ENCODE data around the gene MRPL14.
"Not testable (repeated sequence)": the region's sequence is repeated elsewhere in the genome, so short reads cannot be mapped to it uniquely, and the experiment has no call there.

The MRPL14 gene

DNA sequence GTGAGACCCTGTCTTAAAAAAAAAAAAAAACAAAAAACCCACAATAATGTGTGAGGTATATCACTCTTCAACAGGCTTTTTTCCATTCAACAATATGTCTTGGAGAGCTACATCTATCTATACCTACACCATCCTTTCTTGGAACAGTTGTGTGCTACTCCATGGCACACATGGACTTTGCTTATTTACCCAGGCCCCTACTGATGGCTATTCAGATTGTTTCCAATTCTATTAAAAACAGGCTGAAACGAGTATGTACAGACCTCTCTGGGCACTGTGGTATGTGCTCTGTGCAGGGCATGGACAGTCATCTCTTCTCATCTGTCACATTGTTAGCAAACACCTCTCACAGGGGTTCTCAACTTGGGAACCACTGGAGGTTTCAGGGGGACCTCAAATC, 28.1 kb downstream of the MRPL14 start:
- DNase-seq (ENCODE audit: low spot score) = no peak

DNA sequence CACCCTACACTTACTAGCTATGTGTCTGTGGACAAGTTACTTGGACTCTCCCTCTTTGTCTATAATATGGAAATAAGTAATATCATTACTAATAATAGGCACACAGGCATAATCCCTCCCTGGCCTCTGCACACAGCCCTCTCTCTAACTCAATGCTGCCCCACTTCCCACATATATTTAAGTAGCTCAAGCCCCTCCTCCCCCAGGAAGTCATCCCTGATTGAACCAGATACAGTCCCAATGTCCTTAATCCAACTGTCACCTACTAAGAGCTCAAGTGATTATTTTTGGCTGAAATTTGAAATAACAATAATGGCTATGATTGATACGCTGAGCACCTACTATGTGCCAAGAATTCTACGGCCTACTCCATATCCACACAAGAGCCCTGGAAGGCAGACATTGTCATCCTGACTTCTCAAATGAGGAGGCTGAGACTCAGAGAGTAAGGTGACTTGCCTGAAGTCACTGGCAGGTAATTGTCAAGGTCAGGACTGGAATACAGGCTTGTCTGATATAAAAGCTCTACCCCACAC, 29.4 kb downstream of the MRPL14 start:
- no peak for DNase-seq (ENCODE audit: low spot score)

DNA sequence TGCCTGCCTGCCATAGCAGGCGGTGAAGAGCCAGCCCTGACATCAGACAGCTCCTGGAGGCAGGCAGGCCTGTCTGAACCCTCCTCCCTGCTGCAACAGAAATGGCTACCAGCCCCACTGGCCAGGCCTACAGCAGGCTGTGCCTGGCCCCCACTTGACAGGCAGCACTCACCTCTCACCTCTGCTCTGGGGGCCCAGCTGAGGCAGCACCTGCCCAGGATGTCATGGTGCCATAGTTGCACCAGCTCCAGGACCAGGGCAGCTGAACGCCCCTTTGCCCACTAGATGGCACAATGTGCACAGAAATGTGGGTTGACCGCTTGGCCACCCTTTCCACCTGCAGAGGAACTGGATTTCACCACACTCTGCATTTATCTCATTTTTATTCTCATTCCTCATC, 30.6 kb downstream of the MRPL14 start:
- peak; percentile 68 for DNase-seq (ENCODE audit: low spot score)

DNA sequence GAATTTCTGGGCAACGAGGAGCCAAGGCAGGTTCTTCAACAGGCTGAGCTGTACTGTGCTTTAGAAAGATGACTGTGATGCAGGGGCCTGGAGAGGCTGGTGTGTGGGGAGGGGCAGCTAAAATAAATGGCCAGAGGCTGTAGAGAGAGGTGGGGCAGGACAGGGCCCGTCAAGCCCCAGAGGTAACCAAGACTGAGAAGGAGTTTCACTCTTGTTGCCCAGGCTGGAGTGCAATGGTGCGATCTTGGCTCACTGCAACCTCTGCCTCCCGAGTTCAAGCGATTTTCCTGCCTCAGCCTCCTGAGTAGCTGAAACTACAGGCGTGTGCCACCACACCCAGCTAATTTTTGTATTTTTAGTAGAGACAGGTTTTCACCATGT, 32.0 kb downstream of the MRPL14 start:
- not testable (repeated sequence) for DNase-seq (ENCODE audit: low spot score)

DNA sequence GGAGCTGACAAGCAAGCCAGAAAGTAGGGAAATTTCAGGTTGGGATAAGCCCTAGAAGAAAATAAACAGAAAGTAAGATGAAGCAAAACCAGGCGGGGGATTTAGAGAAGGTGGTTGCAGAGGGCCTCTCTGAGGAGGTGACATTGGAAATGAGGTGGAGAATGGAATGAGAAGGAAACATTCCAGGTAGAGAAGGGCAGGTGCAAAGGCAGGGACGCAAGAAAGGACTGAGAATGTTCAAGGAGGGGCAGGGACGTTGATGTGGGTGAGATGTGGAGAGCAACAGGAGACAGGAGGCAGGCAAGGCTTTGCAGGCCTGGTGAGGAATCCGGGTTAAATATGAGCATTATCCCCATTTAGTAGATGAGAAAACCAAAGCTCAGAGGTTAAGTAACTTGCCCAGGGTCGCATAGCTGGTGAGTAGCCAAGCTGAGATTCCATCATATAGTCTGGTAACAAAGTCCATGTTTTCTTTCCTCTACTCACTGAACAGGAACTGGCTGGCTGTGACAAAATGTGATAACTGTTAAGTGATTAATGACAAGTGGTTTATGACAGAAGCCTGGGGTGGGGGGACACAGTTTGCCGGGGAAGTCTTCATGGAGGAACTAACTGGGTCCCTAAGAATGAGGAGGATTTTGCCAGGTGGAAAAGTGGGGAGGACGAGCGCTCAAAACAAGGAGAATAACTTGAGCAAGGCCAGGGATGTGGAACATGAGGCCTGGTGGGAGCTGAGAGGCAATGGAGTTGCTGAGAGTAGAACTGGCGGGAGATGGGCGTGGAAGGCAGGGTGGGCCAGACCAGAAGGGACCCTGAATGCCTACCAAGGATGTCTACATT, 32.6 kb downstream of the MRPL14 start:
- no peak for DNase-seq (ENCODE audit: low spot score)

DNA sequence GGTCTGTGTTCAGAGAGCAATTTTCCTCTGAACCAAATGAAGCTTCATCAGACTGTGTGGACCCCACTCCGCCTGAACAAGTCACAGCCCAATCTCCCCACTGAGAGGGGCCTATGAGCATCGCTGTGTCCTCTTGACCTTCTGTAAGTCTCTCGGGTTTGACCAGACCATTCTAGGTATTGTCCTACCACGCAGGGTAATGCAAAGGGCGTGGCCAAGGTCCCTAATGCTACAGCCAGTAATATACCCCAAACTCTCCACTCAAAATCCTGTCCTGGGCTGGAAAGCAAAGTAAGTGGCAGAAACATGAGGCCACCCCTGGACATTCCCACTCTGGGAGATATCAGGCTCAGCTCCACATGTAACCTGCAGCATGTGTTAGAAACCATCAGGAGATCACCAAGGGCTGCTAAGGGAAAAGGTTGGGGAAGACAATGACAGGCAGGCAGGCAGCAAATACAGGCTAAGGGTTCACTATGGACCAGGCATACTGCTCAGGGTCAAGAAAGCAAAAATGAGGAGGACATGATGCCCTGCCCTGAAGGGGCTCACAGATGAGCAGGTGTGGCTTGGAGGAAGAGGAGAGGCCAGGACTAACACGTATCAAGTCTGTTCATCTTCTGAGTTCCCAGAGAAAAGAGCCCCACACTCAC, 33.4 kb downstream of the MRPL14 start:
- no peak for DNase-seq (ENCODE audit: low spot score)

DNA sequence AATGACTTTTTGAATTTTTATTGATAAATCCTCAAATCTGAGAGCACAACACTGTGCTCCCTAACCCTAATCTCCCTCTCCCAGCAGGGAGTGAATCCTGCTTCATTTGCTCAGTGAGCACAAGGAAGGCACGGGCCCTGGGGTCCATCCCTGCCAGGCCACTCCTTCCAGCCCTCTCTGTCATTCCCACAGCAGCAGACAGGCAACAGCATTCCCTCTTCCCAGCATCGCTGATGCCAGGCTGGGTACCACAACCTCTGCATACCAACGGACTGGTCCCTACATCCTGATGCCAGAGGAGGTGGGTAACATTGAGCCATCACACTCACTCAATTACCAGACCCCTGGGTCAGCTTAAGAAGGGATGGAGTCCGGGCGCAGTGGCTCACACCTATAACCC, 34.2 kb downstream of the MRPL14 start:
- no peak for DNase-seq (ENCODE audit: low spot score)

DNA sequence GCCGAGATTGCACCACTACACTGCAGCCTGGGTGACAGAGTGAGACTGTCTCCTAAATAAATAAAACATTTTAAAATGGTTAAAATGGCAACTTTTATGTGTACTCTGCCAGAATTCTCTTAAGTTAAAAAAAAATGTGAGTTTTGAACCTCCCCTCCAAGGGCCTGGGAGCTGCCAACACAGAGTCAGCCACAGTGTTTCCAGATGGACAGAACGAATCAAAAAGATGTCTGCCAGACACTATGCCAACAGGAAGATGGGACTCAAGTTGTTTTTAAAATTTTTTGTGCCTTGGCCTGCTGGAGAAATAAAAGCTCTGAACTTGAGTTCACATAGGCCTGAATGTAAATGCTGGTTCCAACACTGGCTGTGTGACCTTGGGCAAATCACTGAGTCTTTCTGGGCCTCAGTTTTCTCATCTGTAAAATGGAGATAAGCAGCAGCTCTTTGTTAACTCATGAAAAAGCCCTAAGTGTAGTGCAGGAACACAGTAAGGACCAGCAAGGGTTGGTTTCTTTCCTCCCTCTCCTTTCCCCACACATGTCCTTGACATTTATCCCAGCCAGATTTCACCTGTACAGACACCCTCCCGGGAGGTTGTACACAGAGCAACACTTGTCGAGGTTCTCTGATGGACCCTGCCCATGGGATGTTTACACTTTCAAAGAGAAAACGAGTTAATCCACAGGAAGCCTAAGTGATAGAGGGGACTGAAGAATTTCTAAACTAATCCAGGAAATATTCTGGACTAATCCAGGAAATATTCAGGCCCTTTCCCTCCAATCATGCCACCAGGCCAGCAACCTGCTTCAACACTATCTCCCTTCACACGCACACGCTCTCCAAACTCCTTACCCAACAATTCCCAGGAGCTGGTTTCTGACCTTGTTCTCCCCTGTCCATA, 35.0 kb downstream of the MRPL14 start:
- DNase-seq (ENCODE audit: low spot score) = no peak

DNA sequence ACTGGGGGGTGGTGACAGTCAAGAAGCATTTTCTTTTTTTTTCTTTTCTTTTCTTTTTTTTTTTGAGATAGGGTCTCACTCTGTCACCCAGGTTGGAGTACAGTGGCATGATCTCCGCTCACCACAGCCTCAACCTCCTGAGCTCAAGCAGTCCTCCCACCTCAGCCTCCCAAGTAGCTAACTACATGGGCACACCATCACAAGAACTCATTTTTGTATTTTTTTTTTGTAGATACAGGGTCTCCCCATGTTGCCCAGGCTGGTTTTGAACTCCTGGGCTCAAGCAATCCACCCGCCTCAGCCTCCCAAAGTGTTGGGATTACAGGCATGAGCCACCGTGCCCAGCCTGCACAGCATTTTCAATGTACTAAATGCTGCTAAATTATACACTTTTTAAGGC, 35.9 kb downstream of the MRPL14 start:
- not testable (repeated sequence) for DNase-seq (ENCODE audit: low spot score)

DNA sequence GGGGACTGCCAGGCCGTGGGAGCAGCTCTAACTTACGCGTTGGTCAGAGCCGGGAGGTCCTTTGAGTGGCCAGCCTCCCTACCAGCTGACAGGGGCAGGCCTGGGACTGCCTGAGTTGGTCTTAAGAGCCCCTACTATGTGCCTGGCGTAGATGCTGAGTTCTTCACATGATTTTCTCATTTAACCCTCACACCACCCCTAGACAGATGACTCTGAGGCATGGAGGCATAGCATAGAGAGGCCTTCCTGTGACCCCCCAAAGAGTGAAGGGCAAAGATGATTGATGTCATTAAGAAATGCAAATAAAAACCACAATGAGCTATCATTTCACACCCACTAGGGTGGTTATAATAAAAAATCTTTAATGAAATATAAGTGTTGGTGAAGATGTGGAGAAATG, 36.8 kb downstream of the MRPL14 start:
- no peak for DNase-seq (ENCODE audit: low spot score)

DNA sequence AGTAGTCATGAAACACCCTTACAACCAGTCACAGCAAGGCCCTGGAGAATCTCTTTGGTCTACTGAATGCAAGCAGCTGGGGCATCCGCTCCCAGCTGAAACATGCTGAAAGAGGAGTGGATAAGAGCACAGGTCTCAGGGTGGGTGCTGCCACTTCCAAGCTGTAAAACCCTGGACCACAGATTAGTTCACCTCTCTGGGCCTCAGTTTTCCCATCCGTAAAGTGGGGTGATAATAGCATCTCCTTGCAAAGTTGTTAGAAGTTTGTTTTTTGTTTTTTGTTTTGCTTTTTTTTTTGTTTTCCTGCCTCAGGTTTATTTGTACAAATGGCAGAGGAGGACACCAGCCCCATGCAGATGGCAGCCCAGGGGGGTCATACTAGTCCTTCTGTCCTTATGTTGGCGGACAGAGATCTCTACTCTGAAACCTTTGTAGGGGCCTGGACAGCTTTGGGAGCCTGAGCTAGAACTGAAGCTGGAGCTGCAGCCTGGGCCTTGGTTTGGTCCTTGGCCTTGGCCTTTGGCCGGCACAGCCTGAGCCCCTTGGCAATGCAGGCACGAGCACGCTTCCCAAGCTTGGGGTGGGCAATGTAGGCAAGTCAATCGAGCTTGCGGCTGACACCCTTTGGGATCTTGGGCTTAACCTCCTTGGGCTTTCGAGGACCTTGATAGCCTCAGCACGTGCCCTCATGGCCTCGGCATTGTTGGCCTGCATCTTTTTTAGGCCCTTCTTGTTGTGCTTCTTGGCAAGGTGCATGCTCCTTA, 38.2 kb downstream of the MRPL14 start:
- no peak for DNase-seq (ENCODE audit: low spot score)

DNA sequence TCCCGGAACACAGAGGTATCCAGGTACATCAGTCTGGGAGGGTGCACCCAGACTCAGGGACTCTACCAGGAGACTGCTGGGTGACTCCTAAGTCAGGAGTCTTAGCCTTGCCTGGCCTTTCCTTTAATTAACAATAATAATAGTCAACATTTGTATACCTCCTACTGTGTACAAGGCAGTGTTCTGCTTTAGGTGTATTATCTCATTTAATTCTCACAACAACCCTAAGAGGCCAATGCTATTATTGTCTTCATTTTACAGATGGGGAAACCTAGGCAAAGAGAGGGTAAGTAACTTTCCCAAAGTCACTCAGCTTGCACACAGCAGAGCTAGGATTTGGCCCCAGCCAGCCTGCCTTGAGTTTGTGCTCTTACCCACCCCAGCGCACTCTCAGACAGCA, 39.6 kb downstream of the MRPL14 start:
- DNase-seq (ENCODE audit: low spot score) = no peak

DNA sequence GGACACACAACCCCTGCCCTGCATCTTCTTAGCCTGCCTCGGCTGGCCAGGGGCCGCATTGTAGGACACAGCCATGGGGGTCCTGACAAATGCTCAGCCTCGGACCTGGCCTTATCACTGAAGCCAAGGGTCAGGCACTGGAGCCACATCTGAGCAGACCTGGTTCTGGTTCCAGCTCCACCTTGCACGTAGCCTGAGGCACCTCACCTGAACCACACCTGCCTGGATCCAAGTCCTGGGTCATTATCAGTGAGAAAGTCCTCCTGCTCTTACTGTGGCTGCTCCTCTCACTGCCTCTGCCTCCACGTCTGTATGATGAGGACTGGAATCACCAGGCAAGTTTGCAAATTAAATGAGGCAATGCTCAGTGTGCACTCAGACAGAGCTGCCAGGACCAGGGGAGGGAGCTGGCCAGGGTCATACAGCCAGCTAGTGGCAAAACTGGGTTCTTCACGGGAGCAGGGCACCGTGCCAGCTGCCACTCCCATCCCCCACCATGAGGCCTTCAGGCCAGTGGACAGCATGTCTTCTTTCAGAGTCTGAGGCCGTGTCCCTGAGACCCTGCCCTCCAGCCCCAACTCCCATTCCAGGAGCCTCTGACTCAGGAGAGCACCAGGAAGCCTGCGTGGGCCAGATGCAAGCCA, 40.2 kb downstream of the MRPL14 start:
- DNase-seq (ENCODE audit: low spot score) = no peak

DNA sequence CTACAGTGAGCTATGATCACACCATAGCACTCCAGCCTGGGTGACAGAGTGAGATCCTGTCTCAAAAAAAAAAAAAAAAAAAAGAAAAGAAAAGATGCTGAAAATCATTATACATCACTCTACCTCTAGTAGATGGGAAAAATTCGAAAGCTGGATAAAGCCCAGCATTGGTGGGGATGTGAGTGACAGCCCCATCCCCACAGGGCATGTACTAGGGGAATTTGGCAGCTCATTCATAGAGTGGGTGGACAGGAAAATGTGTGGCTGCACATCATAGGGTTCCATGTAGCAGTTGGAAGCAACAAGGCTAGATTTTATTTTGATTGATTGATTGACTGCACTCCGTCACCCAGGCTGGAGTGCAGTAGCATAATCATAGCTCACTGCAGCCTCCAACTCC, 42.0 kb downstream of the MRPL14 start:
- no peak for DNase-seq (ENCODE audit: low spot score)

DNA sequence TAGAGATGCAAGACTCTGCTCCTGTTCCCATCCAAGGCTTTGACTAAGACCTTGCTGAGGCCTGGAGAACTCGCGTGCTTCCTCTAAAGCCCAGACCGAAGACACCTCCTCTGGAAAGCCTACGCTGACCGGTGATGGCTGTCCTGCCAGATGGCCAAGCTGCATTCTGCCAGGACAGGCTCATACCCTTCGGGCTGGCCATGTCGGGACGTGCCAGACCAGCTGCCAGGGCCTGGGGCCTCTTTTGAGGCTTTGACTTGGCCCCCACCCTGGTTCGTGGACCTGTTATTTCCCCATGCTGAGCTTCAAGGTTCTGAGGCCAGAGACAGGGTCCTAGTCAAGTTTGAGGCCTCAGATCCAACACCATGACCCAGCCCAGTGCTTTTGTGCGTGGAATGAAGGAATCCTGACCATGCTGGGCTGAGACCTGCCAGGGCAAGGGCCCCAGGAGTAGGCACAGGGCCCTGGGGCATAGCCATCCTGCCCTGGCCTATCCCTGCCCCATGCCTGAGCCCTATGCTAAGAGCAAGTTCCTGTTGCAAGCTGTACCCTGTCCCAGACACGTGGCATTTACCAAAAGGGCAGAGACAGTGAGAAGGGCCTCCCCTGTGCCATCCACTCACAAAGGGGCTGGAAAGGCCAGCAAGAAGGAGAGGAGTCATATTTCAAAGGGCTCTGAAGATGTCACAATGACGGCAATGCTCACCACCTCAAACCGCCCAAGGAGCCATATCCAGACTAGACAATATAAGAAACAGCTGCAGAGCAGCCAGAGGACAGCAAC, 42.8 kb downstream of the MRPL14 start:
- peak; percentile 61 for DNase-seq (ENCODE audit: low spot score)

DNA sequence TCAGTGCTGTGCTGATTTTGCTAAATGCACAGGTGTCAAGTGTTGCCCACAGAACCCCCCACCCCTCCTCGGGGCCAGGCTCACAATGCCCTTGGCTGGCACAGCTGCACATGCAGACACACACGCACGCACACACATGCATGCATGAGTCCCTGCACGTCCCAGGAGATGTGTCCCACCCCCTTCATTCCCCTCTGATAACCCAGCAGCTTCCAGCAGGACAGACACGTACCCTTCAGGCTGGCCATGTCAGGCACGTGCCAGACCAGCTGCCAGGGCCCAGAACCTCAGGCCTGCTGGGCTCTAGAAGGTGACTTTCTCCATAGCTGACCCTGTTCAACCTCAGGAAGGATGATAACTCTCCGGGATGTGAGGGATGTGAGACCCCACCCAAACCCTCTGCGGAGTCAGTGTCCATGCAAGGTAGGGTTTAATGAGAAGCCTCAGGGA, 44.4 kb downstream of the MRPL14 start:
- DNase-seq (ENCODE audit: low spot score) = no peak

DNA sequence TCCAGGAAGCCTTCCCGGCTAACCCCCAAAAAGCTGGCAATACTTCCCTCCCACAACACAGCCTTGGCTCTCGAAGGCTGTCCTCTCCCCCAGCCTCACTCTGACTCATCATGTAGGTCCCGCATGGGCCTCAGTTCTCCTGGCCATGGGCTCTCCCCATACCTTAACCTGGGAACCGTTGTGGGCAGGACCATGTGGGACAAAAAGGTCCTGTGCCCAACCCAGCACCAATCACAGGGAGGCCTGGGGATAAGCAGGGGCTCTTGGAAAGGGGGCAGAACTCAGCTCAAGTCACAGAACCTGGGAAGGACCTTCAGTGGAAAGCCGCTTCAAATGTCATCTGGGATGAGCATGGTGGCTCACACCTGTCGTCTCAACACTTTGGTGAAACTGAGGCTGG, 45.5 kb downstream of the MRPL14 start:
- DNase-seq (ENCODE audit: low spot score) = no peak

DNA sequence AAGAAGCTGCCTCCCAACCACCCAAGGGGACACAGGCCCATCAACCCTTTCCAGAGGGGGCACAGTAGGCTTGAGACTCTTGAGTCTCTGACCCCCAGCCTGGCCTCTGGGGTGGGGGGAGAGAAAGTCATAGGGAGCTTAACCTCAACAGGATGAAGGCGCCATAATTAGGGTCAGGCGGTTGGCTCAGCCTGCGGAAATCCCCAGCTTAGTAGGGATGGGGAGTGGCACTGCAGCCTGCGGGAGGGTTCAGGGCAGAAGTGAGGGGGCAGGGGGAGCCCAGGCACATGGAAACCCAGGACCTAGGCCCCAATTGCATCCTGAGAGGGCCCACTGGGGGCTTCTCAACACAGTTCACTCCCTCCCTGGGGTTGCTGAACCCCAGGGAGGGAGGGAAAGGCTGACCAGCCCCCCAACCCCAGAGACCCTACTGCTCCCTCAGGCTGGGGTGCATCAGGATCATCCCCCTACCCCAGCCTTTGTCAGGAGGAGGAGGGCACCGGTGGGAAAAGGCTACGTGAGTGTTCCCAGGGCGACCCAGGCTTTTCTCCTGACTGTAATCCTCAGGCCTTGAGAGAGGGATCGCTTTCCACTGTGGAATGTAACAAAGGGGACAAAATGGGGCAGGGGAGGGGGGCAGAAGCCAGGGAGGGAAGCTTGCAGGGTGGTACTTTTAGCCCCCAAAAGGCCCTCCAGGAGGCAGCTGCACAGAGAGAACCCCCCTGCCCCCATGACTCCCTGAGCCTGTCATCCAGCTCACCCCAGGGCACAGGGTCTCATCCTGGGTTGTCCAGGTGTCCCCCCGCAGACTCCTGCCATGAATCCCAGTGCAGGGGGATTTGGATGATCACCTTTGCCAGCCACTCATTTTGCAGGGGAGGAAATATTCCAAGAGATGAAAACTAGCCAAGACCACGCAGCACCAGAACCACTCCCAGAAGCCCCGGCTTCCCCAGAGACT, 46.4 kb downstream of the MRPL14 start:
- peak; percentile 62 for DNase-seq (ENCODE audit: low spot score)

DNA sequence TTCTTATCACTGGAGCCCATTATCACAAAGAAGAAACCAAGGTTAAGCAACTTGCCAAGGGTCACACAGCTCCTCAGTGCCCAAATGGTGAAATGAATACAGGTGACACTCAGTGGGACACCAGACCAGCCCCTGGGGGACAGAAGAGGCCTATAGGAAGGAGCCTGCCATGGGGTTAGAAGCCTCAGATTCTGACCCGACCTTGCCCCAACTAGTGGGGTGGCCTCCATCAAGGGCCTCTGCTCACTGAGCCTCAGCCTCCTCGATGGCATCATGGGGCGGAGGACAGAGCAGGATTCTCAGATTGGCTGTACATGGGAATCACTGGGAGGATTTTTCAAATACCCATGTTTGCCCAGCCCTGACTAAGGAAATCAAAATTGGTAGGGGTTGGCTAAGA, 47.6 kb downstream of the MRPL14 start:
- DNase-seq (ENCODE audit: low spot score) = no peak

Data from ecto neural progenitor cell (in vitro differentiated cells).